SK-N-SH (cell line): ENCODE results near the gene RTN3. TPM values are rescaled to one million over a fixed set of nuclear protein-coding genes. Genes with fewer than 3 reads are reported as not detected.

Experiments used
- CTCF ChIA-PET: fragments of 300-600, 350-600 bp; formaldehyde crosslinking; extraction: SDS; loops from one replicate; lab custom pipeline; 2021; lab: Yijun Ruan, JAX
- POLR2A ChIA-PET: fragments of 350-600 bp; sonication (Branson Sonifier 250); formaldehyde crosslinking; extraction: SDS; loops from one replicate; lab custom pipeline; 2020; ENCODE audit warnings: antibody characterized with exemption, inconsistent platforms; lab: Yijun Ruan, JAX
- DNase-seq: peaks from one replicate; pipeline ENCODE4 v3.0.0; 2012
- H2AFZ ChIP-seq: fragments of 200-600 bp; sonication (generic); 2 replicates; pipeline ENCODE4 v1.8.1; 2016; ENCODE audit warnings: antibody characterized with exemption, mild to moderate bottlenecking, low read depth
- H3F3A ChIP-seq: fragments of 200-600 bp; sonication (generic); replicated peaks from 2 replicates; pipeline ENCODE3; 2016; ENCODE audit warnings: antibody characterized with exemption, mild to moderate bottlenecking; ENCODE audit not compliant: insufficient read depth
- H3K27ac ChIP-seq, 2 experiments: fragments of 200-500 bp in 1 of 2; fragments of 200-600 bp in 1 of 2; sonication (Bioruptor generic) in 1 of 2; sonication (generic), shearing (Covaris generic) in 1 of 2; 2 replicates each; pipeline versions ENCODE4 v1.5.1 to v1.6.1; 2014 to 2016; ENCODE audit warnings: low read depth in 2 of 2, inconsistent platforms in 1 of 2, low read length in 1 of 2, mild to moderate bottlenecking in 1 of 2, mixed read lengths in 1 of 2
- H3K27me3 ChIP-seq: fragments of 200-600 bp; sonication (generic), shearing (Covaris generic); 2 replicates; pipeline ENCODE4 v1.6.1; 2016; ENCODE audit warnings: mixed run types; ENCODE audit not compliant: insufficient read depth
- H3K36me3 ChIP-seq, 2 experiments: fragments of 200-500 bp in 1 of 2; fragments of 200-600 bp in 1 of 2; sonication (Bioruptor generic) in 1 of 2; sonication (generic) in 1 of 2; replicated peaks in 1 of 2; 2 replicates each; pipeline versions ENCODE3 to v1.5.1; 2014 to 2016; ENCODE audit warnings: low read length in 1 of 2, mild to moderate bottlenecking in 1 of 2; ENCODE audit not compliant: insufficient read depth in 2 of 2, control insufficient read depth in 1 of 2
- H3K4me1 ChIP-seq, 2 experiments: fragments of 200-500 bp in 1 of 2; fragments of 200-600 bp in 1 of 2; sonication (Bioruptor generic) in 1 of 2; sonication (generic), shearing (Covaris generic) in 1 of 2; 2 replicates each; pipeline versions ENCODE4 v1.5.1 to v1.6.1; 2014 to 2016; ENCODE audit warnings: low read depth in 1 of 2, low read length in 1 of 2, mixed run types in 1 of 2; ENCODE audit not compliant: insufficient read depth in 2 of 2, control insufficient read depth in 1 of 2
- H3K4me2 ChIP-seq: fragments of 200-600 bp; sonication (generic), shearing (Covaris generic); 2 replicates; pipeline ENCODE4 v1.6.1; 2017; ENCODE audit warnings: mixed run types
- H3K4me3 ChIP-seq, 2 experiments: fragments of 200-500 bp in 1 of 2; fragments of 200-600 bp in 1 of 2; sonication (Bioruptor generic) in 1 of 2; sonication (generic), shearing (Covaris generic) in 1 of 2; 2 replicates each; pipeline versions ENCODE4 v1.5.1 to v1.8.1; 2014 to 2016; ENCODE audit warnings: low read depth in 2 of 2, inconsistent platforms in 1 of 2, low read length in 1 of 2, mild to moderate bottlenecking in 1 of 2, mixed read lengths in 1 of 2, moderate library complexity in 1 of 2
- H3K79me2 ChIP-seq: fragments of 200-600 bp; sonication (generic); 2 replicates; pipeline ENCODE4 v1.8.1; 2017; ENCODE audit warnings: mild to moderate bottlenecking; ENCODE audit not compliant: insufficient read depth
- H3K9ac ChIP-seq: fragments of 200-600 bp; sonication (generic); 2 replicates; pipeline ENCODE4 v1.6.1; 2017; ENCODE audit warnings: mixed run types
- H3K9me2 ChIP-seq: fragments of 200-600 bp; sonication (generic); 2 replicates; pipeline ENCODE4 v1.6.1; 2017; ENCODE audit warnings: mixed run types
- H3K9me3 ChIP-seq: fragments of 200-600 bp; sonication (generic); 2 replicates; pipeline ENCODE4 v1.6.1; 2017; ENCODE audit warnings: mixed run types, mild to moderate bottlenecking, moderate library complexity
- H4K20me1 ChIP-seq: fragments of 200-600 bp; sonication (generic); 2 replicates; pipeline ENCODE4 v1.6.1; 2017; ENCODE audit warnings: mild to moderate bottlenecking, mixed run types; ENCODE audit not compliant: insufficient read depth
- CHD2 ChIP-seq: fragments of 150-350 bp; IDR thresholded peaks from 2 replicates; pipeline ENCODE4 v1.6.1; 2018; ENCODE audit warnings: low read length; ENCODE audit not compliant: partially characterized antibody
- EP300 ChIP-seq, 2 experiments: IDR thresholded peaks; 2 replicates each; pipeline versions ENCODE4 v1.4.0 to v1.6.1; 2012; ENCODE audit warnings: borderline replicate concordance in 1 of 2, low read depth in 1 of 2, low read length in 1 of 2
- FOSL2 ChIP-seq: IDR thresholded peaks from 2 replicates; pipeline ENCODE4 v1.4.0; 2012; ENCODE audit warnings: low read depth, mild to moderate bottlenecking, moderate library complexity, borderline replicate concordance
- FOXJ3 ChIP-seq: sonication (generic); formaldehyde crosslinking; IDR thresholded peaks from 2 replicates; pipeline ENCODE4 v1.5.1; 2020; ENCODE audit warnings: mild to moderate bottlenecking, missing genetic modification reagents
- GATA2 ChIP-seq: sonication (generic); formaldehyde crosslinking; IDR thresholded peaks from 2 replicates; pipeline ENCODE4 v1.5.0; 2020; ENCODE audit warnings: mild to moderate bottlenecking, missing genetic modification reagents
- JUND ChIP-seq: IDR thresholded peaks from 2 replicates; pipeline ENCODE4 v1.4.0; 2012
- MEF2A ChIP-seq: IDR thresholded peaks from 2 replicates; pipeline ENCODE4 v1.4.0; 2012; ENCODE audit warnings: low read depth, borderline replicate concordance
- MXI1 ChIP-seq: IDR thresholded peaks from 2 replicates; pipeline ENCODE4 v1.6.1; 2012; ENCODE audit warnings: mild to moderate bottlenecking, low read depth, low read length, improper control_type of control experiment
- NRF1 ChIP-seq: IDR thresholded peaks from 2 replicates; pipeline ENCODE4 v1.6.1; 2012; ENCODE audit warnings: low read depth, mild to moderate bottlenecking, low read length
- RAD21 ChIP-seq: IDR thresholded peaks from 2 replicates; pipeline ENCODE4 v1.6.1; 2012; ENCODE audit warnings: mild to moderate bottlenecking, low read length
- RFX5 ChIP-seq: IDR thresholded peaks from 2 replicates; pipeline ENCODE4 v1.6.1; 2012; ENCODE audit warnings: mild to moderate bottlenecking, improper control_type of control experiment, low read length
- RXRA ChIP-seq: IDR thresholded peaks from 2 replicates; pipeline ENCODE4 v1.4.0; 2012; ENCODE audit warnings: low read depth, mild to moderate bottlenecking, borderline replicate concordance
- SIN3A ChIP-seq: IDR thresholded peaks from 2 replicates; pipeline ENCODE4 v1.6.1; 2012; ENCODE audit warnings: low read depth, mild to moderate bottlenecking, low read length, moderate library complexity, borderline replicate concordance
- SMC3 ChIP-seq: IDR thresholded peaks from 2 replicates; pipeline ENCODE4 v1.6.1; 2012; ENCODE audit warnings: low read depth, low read length, improper control_type of control experiment
- TAF1 ChIP-seq: IDR thresholded peaks from 2 replicates; pipeline ENCODE4 v1.6.1; 2012; ENCODE audit warnings: low read depth, mild to moderate bottlenecking, low read length, moderate library complexity, borderline replicate concordance
- TCF12 ChIP-seq: IDR thresholded peaks from 2 replicates; pipeline ENCODE4 v1.4.0; 2012
- TEAD4 ChIP-seq: IDR thresholded peaks from 2 replicates; pipeline ENCODE4 v1.4.0; 2012; ENCODE audit warnings: mild to moderate bottlenecking, borderline replicate concordance; ENCODE audit not compliant: insufficient read depth
- WGBS: methylation state at CpG from one replicate; pipeline ENCODE4 v1.1.6; 2017; ENCODE audit warnings: low lambda C conversion rate; 5-methylcytosine and 5-hydroxymethylcytosine counted together
- polyA plus RNA-seq, 3 experiments: library from polyadenylated mRNA; depleted of rRNA; stranded (reverse); fragments of >200 nt; gene quantifications; 2 replicates each; pipeline ENCODE4 v1.2.3, GENCODE V29; 2012
- TF ChIP-seq, protein P1 (sequence below): IDR thresholded peaks from 2 replicates; pipeline ENCODE4 v1.4.0; 2012; ENCODE audit warnings: low read depth
- TF ChIP-seq, protein P2 (sequence below): IDR thresholded peaks from 2 replicates; pipeline ENCODE4 v1.6.1; 2012; ENCODE audit warnings: mild to moderate bottlenecking, low read depth, low read length, moderate library complexity
- TF ChIP-seq, protein P3 (sequence below): fragments of 150-350 bp; IDR thresholded peaks from 2 replicates; pipeline ENCODE4 v1.6.1; 2016; ENCODE audit warnings: mild to moderate bottlenecking, low read depth, low read length
- TF ChIP-seq, protein P4 (sequence below): IDR thresholded peaks from 2 replicates; pipeline ENCODE4 v1.4.0; 2012; ENCODE audit warnings: low read depth, borderline replicate concordance

Gene RTN3
- polyA plus RNA-seq, 1 of the 3 experiments (the other 2 are of a cell fraction): 52.7 TPM

DNA sequence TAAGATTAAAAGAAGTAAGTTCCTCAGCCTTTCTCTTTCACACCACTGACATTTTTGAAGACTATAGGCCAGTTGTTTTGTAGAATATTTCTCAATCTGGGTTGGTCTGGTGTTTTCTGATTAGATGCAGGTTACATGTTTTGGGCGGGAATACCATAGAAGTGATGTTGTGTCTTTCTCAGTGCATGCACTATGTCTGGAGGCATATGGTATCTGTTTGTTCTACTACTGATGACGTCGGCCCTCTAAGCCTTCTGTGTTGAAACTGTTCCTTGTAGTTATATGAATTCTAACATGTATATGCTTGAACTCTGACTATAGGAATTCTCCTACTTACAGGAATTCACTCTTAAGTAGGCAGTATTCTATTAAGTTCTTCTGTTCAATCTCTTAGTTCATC lies 65.7 kb downstream of the RTN3 start:
- TF ChIP-seq TEAD4: no peak
- TF ChIP-seq MXI1: no peak
- TF ChIP-seq RAD21: no peak
- no peak for TF ChIP-seq MEF2A
- TF ChIP-seq TCF12: no peak
- no peak for TF ChIP-seq JUND
- TF ChIP-seq, protein P1, sequence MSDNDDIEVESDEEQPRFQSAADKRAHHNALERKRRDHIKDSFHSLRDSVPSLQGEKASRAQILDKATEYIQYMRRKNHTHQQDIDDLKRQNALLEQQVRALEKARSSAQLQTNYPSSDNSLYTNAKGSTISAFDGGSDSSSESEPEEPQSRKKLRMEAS: no peak
- TF ChIP-seq TAF1: no peak
- no peak for TF ChIP-seq FOXJ3 (CRISPR knock-in tag)
- no peak for TF ChIP-seq EP300 (IDR thresholded peaks at IDR 0.05; ENCODE audit: borderline replicate concordance in 1 of 2, low read depth in 1 of 2, low read length in 1 of 2)
- TF ChIP-seq FOSL2: no peak
- TF ChIP-seq NRF1: no peak
- TF ChIP-seq RXRA: no peak
- TF ChIP-seq, protein P2, sequence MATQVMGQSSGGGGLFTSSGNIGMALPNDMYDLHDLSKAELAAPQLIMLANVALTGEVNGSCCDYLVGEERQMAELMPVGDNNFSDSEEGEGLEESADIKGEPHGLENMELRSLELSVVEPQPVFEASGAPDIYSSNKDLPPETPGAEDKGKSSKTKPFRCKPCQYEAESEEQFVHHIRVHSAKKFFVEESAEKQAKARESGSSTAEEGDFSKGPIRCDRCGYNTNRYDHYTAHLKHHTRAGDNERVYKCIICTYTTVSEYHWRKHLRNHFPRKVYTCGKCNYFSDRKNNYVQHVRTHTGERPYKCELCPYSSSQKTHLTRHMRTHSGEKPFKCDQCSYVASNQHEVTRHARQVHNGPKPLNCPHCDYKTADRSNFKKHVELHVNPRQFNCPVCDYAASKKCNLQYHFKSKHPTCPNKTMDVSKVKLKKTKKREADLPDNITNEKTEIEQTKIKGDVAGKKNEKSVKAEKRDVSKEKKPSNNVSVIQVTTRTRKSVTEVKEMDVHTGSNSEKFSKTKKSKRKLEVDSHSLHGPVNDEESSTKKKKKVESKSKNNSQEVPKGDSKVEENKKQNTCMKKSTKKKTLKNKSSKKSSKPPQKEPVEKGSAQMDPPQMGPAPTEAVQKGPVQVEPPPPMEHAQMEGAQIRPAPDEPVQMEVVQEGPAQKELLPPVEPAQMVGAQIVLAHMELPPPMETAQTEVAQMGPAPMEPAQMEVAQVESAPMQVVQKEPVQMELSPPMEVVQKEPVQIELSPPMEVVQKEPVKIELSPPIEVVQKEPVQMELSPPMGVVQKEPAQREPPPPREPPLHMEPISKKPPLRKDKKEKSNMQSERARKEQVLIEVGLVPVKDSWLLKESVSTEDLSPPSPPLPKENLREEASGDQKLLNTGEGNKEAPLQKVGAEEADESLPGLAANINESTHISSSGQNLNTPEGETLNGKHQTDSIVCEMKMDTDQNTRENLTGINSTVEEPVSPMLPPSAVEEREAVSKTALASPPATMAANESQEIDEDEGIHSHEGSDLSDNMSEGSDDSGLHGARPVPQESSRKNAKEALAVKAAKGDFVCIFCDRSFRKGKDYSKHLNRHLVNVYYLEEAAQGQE: no peak
- TF ChIP-seq GATA2 (CRISPR knock-in tag): no peak
- H3K27ac ChIP-seq: no peak overlapping the region
- no peak overlapping the region for H2AFZ ChIP-seq
- H3K27me3 ChIP-seq: no peaks in the 10 kb centered on the region
- no peak overlapping the region for H3K4me2 ChIP-seq
- H3K4me1 ChIP-seq: no peaks in the 10 kb centered on the region
- POLR2A ChIA-PET: no interaction called here
- peaks cover 8% of the 10 kb centered on the region; the same call in 1 of the 2 replicates for H4K20me1 ChIP-seq
- H3F3A ChIP-seq: no peaks in the 10 kb centered on the region
- H3K9ac ChIP-seq: no peak overlapping the region
- H3K9me3 ChIP-seq: no peaks in the 10 kb centered on the region
- 92% methylated on average over 3 of the region's 3 CpGs for WGBS
- H3K4me3 ChIP-seq: no peak overlapping the region
- H3K9me2 ChIP-seq: no peaks in the 10 kb centered on the region
- DNase-seq: no peak
- peaks cover 38% of the 10 kb centered on the region for H3K79me2 ChIP-seq
- CTCF ChIA-PET: interaction anchor here (1.2 kb wide), 1 partner anchor 9 kb away, joined by 4 read pairs; no protein-coding TSS in a partner anchor
- H3K36me3 ChIP-seq: peaks cover 3 to 13% of the 10 kb centered on the region in 2 experiments

DNA sequence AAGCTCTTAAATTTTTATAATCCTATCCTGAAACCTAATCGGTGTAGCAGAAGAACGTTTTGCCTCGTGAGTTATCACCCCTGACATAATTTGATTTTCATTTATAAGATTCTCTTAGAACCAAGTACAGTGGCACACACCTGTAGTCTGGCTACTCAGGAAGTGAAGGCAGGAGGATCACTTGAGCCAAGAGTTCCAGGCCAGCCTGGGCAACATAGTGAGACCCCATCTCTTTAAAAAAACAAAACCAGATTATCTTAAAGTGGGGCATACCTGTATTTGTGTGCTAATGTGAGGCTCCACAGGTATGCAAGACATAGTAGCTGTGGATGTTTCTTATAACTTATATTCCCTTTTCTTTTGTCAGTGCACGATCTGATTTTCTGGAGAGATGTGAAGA lies 68.3 kb downstream of the RTN3 start:
- Histone ChIP-seq H2AFZ (no peak overlapping the region), H3K9ac (no peak overlapping the region), H3K4me3 (no peak overlapping the region), H3K27ac (no peak overlapping the region), H3K79me2 (peaks cover 18% of the 10 kb centered on the region; the same call in 1 of the 2 replicates), H3K4me1 (no peaks in the 10 kb centered on the region), H4K20me1 (peaks cover 8% of the 10 kb centered on the region; the same call in 1 of the 2 replicates), H3K27me3 (no peaks in the 10 kb centered on the region), H3K9me3 (no peaks in the 10 kb centered on the region)
- ChIA-PET POLR2A (no interaction called here), CTCF (interaction anchor here (1.1 to 3.0 kb wide), 4 partner anchors 11 to 397 kb away, joined by 3 to 16 read pairs (median 6); partner anchors contain the start of gene ZFTA)
- WGBS: 91% methylated on average over 4 of the region's 4 CpGs
- no peak for DNase-seq
- TF ChIP-seq EP300 (IDR thresholded peaks at IDR 0.05; ENCODE audit: borderline replicate concordance in 1 of 2, low read depth in 1 of 2, low read length in 1 of 2): no peak
- no peak for TF ChIP-seq FOXJ3 (CRISPR knock-in tag)
- TF ChIP-seq, protein P3, sequence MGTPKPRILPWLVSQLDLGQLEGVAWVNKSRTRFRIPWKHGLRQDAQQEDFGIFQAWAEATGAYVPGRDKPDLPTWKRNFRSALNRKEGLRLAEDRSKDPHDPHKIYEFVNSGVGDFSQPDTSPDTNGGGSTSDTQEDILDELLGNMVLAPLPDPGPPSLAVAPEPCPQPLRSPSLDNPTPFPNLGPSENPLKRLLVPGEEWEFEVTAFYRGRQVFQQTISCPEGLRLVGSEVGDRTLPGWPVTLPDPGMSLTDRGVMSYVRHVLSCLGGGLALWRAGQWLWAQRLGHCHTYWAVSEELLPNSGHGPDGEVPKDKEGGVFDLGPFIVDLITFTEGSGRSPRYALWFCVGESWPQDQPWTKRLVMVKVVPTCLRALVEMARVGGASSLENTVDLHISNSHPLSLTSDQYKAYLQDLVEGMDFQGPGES: no peak
- TF ChIP-seq SMC3: no peak
- no peak for TF ChIP-seq SIN3A
- TF ChIP-seq CHD2: no peak
- no peak for TF ChIP-seq TEAD4
- TF ChIP-seq GATA2 (CRISPR knock-in tag): no peak
- no peak for TF ChIP-seq RFX5
- TF ChIP-seq, protein P4, sequence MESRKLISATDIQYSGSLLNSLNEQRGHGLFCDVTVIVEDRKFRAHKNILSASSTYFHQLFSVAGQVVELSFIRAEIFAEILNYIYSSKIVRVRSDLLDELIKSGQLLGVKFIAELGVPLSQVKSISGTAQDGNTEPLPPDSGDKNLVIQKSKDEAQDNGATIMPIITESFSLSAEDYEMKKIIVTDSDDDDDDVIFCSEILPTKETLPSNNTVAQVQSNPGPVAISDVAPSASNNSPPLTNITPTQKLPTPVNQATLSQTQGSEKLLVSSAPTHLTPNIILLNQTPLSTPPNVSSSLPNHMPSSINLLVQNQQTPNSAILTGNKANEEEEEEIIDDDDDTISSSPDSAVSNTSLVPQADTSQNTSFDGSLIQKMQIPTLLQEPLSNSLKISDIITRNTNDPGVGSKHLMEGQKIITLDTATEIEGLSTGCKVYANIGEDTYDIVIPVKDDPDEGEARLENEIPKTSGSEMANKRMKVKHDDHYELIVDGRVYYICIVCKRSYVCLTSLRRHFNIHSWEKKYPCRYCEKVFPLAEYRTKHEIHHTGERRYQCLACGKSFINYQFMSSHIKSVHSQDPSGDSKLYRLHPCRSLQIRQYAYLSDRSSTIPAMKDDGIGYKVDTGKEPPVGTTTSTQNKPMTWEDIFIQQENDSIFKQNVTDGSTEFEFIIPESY: no peak
- TF ChIP-seq, all 33 proteins: peak for 0
- Histone ChIP-seq H3K36me3 (peaks cover 13 to 15% of the 10 kb centered on the region in 2 experiments), H3K4me2 (no peak overlapping the region), H3K9me2 (no peaks in the 10 kb centered on the region), H3F3A (no peaks in the 10 kb centered on the region)
